Sigmoid colon (tissue), 3 donors: ENCODE results near the gene PLA2G4D.

Experiments
- CTCF ChIP-seq, 4 experiments: fragments of 450-650 bp in 3 of 4; fragments of 200-600 bp in 1 of 4; IDR thresholded peaks; one replicate each; pipeline ENCODE4 v1.5.1; 2016 to 2019; ENCODE audit warnings: antibody characterized with exemption in 4 of 4, mild to moderate bottlenecking in 3 of 4, moderate library complexity in 2 of 4
- POLR2A ChIP-seq, 2 donors: fragments of 450-650 bp; IDR thresholded peaks; one replicate each; pipeline ENCODE4 v1.6.1; 2016; ENCODE audit warnings: antibody characterized with exemption in 2 of 2, mild to moderate bottlenecking in 2 of 2, moderate library complexity in 2 of 2

GRCh38 chr15:42121021-42121420 is 26.7 kb upstream of the PLA2G4D start:
- TF ChIP-seq POLR2A (IDR thresholded peaks at IDR 0.05): no peak
- no peak for TF ChIP-seq CTCF (IDR thresholded peaks at IDR 0.05)
